HEK293 (cell line): ENCODE results near the gene ZNF821.
A peak's percentile ranks its signal among the peaks of the same experiment; 100 is the strongest.

Source experiments
- BCL11A ChIP-seq: fragments of 450-650 bp; formaldehyde crosslinking; IDR thresholded peaks from 2 replicates; pipeline ENCODE4 v1.5.1; 2016; ENCODE audit warnings: low read depth, missing biosample characterization, missing genetic modification characterization
- BCL11B ChIP-seq: fragments of 450-650 bp; formaldehyde crosslinking; IDR thresholded peaks from 2 replicates; pipeline ENCODE4 v1.5.1; 2016; ENCODE audit warnings: low read depth, missing biosample characterization, missing genetic modification characterization
- KLF1 ChIP-seq: fragments of 450-650 bp; formaldehyde crosslinking; IDR thresholded peaks from 2 replicates; pipeline ENCODE4 v1.5.1; 2016; ENCODE audit warnings: missing biosample characterization, missing genetic modification characterization
- KLF7 ChIP-seq: fragments of 450-650 bp; formaldehyde crosslinking; IDR thresholded peaks from 2 replicates; pipeline ENCODE4 v1.5.1; 2016; ENCODE audit warnings: missing biosample characterization, missing genetic modification characterization, borderline replicate concordance
- MYNN ChIP-seq: fragments of 450-650 bp; formaldehyde crosslinking; IDR thresholded peaks from 2 replicates; pipeline ENCODE4 v1.5.1; 2016; ENCODE audit warnings: missing biosample characterization, missing genetic modification characterization, borderline replicate concordance
- MZF1 ChIP-seq: fragments of 450-650 bp; formaldehyde crosslinking; IDR thresholded peaks from 2 replicates; pipeline ENCODE4 v1.5.1; 2017; ENCODE audit warnings: missing biosample characterization, missing genetic modification characterization, borderline replicate concordance
- PATZ1 ChIP-seq: fragments of 450-650 bp; formaldehyde crosslinking; IDR thresholded peaks from 2 replicates; pipeline ENCODE4 v1.5.1; 2016; ENCODE audit warnings: missing biosample characterization, missing genetic modification characterization
- TRIM28 ChIP-seq: IDR thresholded peaks from 2 replicates; pipeline ENCODE4 v1.6.1; 2011; ENCODE audit warnings: low read length, control low read depth, borderline replicate concordance
- ZBTB1 ChIP-seq: fragments of 450-650 bp; formaldehyde crosslinking; IDR thresholded peaks from 2 replicates; pipeline ENCODE4 v1.5.1; 2016; ENCODE audit warnings: missing biosample characterization, missing genetic modification characterization
- ZBTB26 ChIP-seq: fragments of 450-650 bp; formaldehyde crosslinking; optimal IDR thresholded peaks from 2 replicates; pipeline ENCODE3; 2016; ENCODE audit warnings: missing biosample characterization, mild to moderate bottlenecking, missing genetic modification characterization
- ZBTB44 ChIP-seq: fragments of 450-650 bp; IDR thresholded peaks from 2 replicates; pipeline ENCODE4 v1.5.1; 2018; ENCODE audit warnings: missing biosample characterization, mild to moderate bottlenecking, missing genetic modification characterization
- ZEB2 ChIP-seq: fragments of 450-650 bp; formaldehyde crosslinking; IDR thresholded peaks from 2 replicates; pipeline ENCODE4 v1.5.1; 2016; ENCODE audit warnings: missing biosample characterization, missing genetic modification characterization
- ZNF114 ChIP-seq: fragments of 450-650 bp; formaldehyde crosslinking; IDR thresholded peaks from 2 replicates; pipeline ENCODE4 v1.5.0; 2017; ENCODE audit warnings: missing biosample characterization, missing genetic modification characterization
- ZNF140 ChIP-seq: fragments of 450-650 bp; formaldehyde crosslinking; IDR thresholded peaks from 2 replicates; pipeline ENCODE4 v1.5.1; 2016; ENCODE audit warnings: missing biosample characterization, missing genetic modification characterization
- ZNF18 ChIP-seq: fragments of 450-650 bp; formaldehyde crosslinking; IDR thresholded peaks from 2 replicates; pipeline ENCODE4 v1.5.1; 2016; ENCODE audit warnings: missing biosample characterization, missing genetic modification characterization
- ZNF239 ChIP-seq: fragments of 450-650 bp; formaldehyde crosslinking; IDR thresholded peaks from 2 replicates; pipeline ENCODE4 v1.5.1; 2016; ENCODE audit warnings: missing biosample characterization, missing genetic modification characterization
- ZNF302 ChIP-seq: fragments of 450-650 bp; formaldehyde crosslinking; IDR thresholded peaks from 2 replicates; pipeline ENCODE4 v1.5.1; 2016; ENCODE audit warnings: missing biosample characterization, missing genetic modification characterization, low read depth
- ZNF335 ChIP-seq: fragments of 450-650 bp; formaldehyde crosslinking; conservative IDR thresholded peaks from 2 replicates; pipeline ENCODE4 v1.5.1; 2016; ENCODE audit warnings: missing biosample characterization, missing genetic modification characterization
- ZNF362 ChIP-seq: fragments of 450-650 bp; formaldehyde crosslinking; IDR thresholded peaks from 2 replicates; pipeline ENCODE4 v1.5.1; 2016; ENCODE audit warnings: missing biosample characterization, missing genetic modification characterization
- ZNF37A ChIP-seq: fragments of 450-650 bp; IDR thresholded peaks from 2 replicates; pipeline ENCODE4 v1.5.1; 2018; ENCODE audit warnings: missing biosample characterization, missing genetic modification characterization
- ZNF488 ChIP-seq: fragments of 450-650 bp; formaldehyde crosslinking; IDR thresholded peaks from 2 replicates; pipeline ENCODE4 v1.5.1; 2016; ENCODE audit warnings: missing biosample characterization, missing genetic modification characterization
- ZNF544 ChIP-seq: fragments of 450-650 bp; formaldehyde crosslinking; IDR thresholded peaks from 2 replicates; pipeline ENCODE4 v1.5.0; 2017; ENCODE audit warnings: missing biosample characterization, missing genetic modification characterization
- ZNF560 ChIP-seq: fragments of 450-650 bp; formaldehyde crosslinking; IDR thresholded peaks from 2 replicates; pipeline ENCODE4 v1.5.1; 2017; ENCODE audit warnings: missing biosample characterization, missing genetic modification characterization, borderline replicate concordance
- ZNF561 ChIP-seq: fragments of 450-650 bp; IDR thresholded peaks from 2 replicates; pipeline ENCODE4 v1.5.1; 2018; ENCODE audit warnings: missing biosample characterization, missing genetic modification characterization, borderline replicate concordance
- ZNF596 ChIP-seq: fragments of 450-650 bp; IDR thresholded peaks from 2 replicates; pipeline ENCODE4 v1.5.0; 2018; ENCODE audit warnings: missing biosample characterization, mild to moderate bottlenecking, missing genetic modification characterization, moderate library complexity
- ZNF654 ChIP-seq: fragments of 450-650 bp; formaldehyde crosslinking; IDR thresholded peaks from 2 replicates; pipeline ENCODE4 v1.5.1; 2016; ENCODE audit warnings: low read depth, missing biosample characterization, missing genetic modification characterization
- ZNF660 ChIP-seq: fragments of 450-650 bp; IDR thresholded peaks from 2 replicates; pipeline ENCODE4 v1.5.1; 2018; ENCODE audit warnings: missing biosample characterization, mild to moderate bottlenecking, missing genetic modification characterization
- ZNF670 ChIP-seq: fragments of 450-650 bp; formaldehyde crosslinking; IDR thresholded peaks from 2 replicates; pipeline ENCODE4 v1.5.1; 2016; ENCODE audit warnings: missing biosample characterization, missing genetic modification characterization, low read depth
- ZNF747 ChIP-seq: fragments of 450-650 bp; formaldehyde crosslinking; IDR thresholded peaks from 2 replicates; pipeline ENCODE4 v1.5.1; 2016; ENCODE audit warnings: missing biosample characterization, missing genetic modification characterization
- ZSCAN16 ChIP-seq: fragments of 450-650 bp; formaldehyde crosslinking; IDR thresholded peaks from 2 replicates; pipeline ENCODE4 v1.5.1; 2016; ENCODE audit warnings: missing biosample characterization, missing genetic modification characterization

The ZNF821 gene

GRCh38 chr16:71845639-71846430 lies 38.1 kb downstream of the ZNF821 start, which contains the start of gene ATXN1L (continued):
- no peak for TF ChIP-seq ZNF302 (tag by site-specific recombination)
- no peak for TF ChIP-seq ZNF747 (tag by site-specific recombination)
- TF ChIP-seq ZNF37A (tag by site-specific recombination) = no peak
- no peak for TF ChIP-seq ZNF654 (tag by site-specific recombination)
- no peak for TF ChIP-seq ZNF560 (tag by site-specific recombination)
- TF ChIP-seq ZNF488 (tag by site-specific recombination) = no peak
- TF ChIP-seq BCL11B = no peak
- TF ChIP-seq ZBTB1 (tag by site-specific recombination) = no peak
- no peak for TF ChIP-seq ZNF544
- peak; percentile 87 for TF ChIP-seq ZNF561
- no peak for TF ChIP-seq ZNF670 (tag by site-specific recombination)
- peak; percentile 8 for TF ChIP-seq ZBTB26
- TF ChIP-seq TRIM28 = no peak
- TF ChIP-seq ZNF140 = no peak
- peak; percentile 85 for TF ChIP-seq ZNF660 (tag by site-specific recombination)
- peak; percentile 92 for TF ChIP-seq KLF1
- no peak for TF ChIP-seq BCL11A (tag by site-specific recombination)
- no peak for TF ChIP-seq ZNF114 (tag by site-specific recombination)
- no peak for TF ChIP-seq ZNF18
- no peak for TF ChIP-seq ZEB2
- TF ChIP-seq KLF7 = 0 out of 2 replicates have a peak, but pooled peaks have one; percentile 71
- peak; percentile 96 for TF ChIP-seq PATZ1 (tag by site-specific recombination)
- TF ChIP-seq MZF1 (tag by site-specific recombination) = no peak
- peak; percentile 60 for TF ChIP-seq ZNF335 (tag by site-specific recombination)
- no peak for TF ChIP-seq ZBTB44
- TF ChIP-seq MYNN (tag by site-specific recombination) = no peak
- TF ChIP-seq ZNF596 (tag by site-specific recombination) = no peak
- TF ChIP-seq ZNF362 (tag by site-specific recombination) = peak; percentile 4; the same call in 1 of the 2 replicates
- no peak for TF ChIP-seq ZSCAN16
- no peak for TF ChIP-seq ZNF239 (tag by site-specific recombination)
